Mesenteric fat pad (tissue), 1 donor: ENCODE results near the gene NAA38. TPM values are rescaled to one million over a fixed set of nuclear protein-coding genes. Genes with fewer than 3 reads are reported as not detected.

Experiments
- DNase-seq: peaks from one replicate; pipeline ENCODE4 v3.0.0-alpha.2; 2020; ENCODE audit warnings: low spot score
- total RNA-seq: library from RNA; stranded (reverse); fragmentation: NEBNext Ultra II Directional; extraction: Animal tissue kit (Norgen Biotek cat#: 25700); gene quantifications from one replicate; pipeline ENCODE4 v1.2.1, GENCODE V29; 2021
- donor health status: DM: yes; HTN: yes; CAD: no.

NAA38 gene
- total RNA-seq, 1 donor from 2014 or later: 68.3 TPM

DNA sequence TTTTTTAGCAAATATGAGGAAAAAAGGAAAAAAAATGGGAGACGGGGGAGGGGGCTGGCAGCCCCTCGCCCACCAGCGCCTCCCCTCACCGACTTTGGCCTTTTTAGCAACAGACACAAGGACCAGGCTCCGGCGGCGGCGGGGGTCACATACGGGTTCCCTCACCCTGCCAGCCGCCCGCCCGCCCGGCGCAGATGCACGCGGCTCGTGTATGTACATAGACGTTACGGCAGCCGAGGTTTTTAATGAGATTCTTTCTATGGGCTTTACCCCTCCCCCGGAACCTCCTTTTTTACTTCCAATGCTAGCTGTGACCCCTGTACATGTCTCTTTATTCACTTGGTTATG, 3.7 kb downstream of the NAA38 start:
- no peak for DNase-seq

DNA sequence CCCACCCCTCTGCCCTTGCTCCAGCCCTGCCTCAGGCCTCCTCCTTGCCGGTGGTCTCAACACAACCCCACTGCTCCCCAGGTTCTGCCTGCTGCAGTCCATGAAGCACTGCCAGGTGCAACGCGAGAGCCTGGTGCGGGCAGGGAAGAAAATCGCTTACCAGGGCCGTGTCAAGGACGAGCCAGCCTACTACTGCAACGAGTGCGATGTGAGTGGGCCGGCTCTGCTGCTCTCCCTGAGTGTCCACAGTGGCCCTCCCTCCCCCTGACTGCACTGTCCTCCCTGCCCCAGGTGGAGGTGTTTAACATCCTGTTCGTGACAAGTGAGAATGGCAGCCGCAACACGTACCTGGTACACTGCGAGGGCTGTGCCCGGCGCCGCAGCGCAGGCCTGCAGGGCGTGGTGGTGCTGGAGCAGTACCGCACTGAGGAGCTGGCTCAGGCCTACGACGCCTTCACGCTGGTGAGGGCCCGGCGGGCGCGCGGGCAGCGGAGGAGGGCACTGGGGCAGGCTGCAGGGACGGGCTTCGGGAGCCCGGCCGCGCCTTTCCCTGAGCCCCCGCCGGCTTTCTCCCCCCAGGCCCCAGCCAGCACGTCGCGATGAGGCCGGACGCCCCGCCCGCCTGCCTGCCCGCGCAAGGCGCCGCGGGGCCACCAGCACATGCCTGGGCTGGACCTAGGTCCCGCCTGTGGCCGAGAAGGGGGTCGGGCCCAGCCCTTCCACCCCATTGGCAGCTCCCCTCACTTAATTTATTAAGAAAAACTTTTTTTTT, 4.3 kb downstream of the NAA38 start:
- no peak for DNase-seq

DNA sequence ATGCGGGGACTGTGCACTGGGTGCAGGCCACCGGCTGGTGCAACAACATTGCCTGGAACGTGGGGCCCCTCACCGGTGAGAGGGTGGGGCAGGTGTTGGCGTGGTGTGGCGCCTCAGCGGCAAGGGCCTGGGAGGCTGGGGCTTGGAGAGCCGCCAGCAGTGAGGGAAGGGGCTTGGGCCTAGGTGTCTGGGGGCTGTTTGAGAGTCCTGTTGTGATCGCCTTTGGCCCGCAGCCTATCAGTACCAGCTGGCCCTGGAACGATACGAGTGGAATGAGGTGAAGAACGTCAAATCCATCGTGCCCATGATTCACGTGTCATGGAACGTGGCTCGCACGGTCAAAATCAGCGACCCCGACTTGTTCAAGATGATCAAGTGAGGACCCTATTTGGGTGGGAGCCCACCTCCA, 5.1 kb downstream of the NAA38 start:
- DNase-seq: no peak

DNA sequence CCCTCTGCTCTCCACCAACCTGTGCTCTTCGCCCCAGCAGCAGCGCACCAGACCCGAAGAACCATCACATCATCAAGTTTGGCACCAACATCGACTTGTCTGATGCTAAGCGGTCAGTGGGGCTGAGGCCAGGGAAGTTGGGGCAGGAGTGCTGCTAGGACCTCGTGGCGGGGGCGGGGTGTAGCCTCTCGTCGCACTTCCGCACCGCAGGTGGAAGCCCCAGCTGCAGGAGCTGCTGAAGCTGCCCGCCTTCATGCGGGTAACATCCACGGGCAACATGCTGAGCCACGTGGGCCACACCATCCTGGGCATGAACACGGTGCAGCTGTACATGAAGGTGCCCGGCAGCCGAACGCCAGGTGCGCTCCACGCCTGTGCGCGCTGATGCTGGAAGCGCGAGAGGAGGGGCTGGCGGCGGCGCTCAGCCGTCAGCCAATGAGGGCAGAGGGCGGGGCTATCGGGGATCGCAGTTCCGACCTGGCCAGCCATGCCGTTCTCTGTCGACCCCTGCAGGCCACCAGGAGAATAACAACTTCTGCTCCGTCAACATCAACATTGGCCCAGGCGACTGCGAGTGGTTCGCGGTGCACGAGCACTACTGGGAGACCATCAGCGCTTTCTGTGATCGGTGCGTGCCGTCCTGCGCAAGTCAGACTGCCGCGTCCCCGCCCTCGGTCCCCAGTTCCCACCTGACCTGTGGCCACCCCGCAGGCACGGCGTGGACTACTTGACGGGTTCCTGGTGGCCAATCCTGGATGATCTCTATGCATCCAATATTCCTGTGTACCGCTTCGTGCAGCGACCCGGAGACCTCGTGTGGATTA, 5.7 kb downstream of the NAA38 start:
- DNase-seq: peak; percentile 97

DNA sequence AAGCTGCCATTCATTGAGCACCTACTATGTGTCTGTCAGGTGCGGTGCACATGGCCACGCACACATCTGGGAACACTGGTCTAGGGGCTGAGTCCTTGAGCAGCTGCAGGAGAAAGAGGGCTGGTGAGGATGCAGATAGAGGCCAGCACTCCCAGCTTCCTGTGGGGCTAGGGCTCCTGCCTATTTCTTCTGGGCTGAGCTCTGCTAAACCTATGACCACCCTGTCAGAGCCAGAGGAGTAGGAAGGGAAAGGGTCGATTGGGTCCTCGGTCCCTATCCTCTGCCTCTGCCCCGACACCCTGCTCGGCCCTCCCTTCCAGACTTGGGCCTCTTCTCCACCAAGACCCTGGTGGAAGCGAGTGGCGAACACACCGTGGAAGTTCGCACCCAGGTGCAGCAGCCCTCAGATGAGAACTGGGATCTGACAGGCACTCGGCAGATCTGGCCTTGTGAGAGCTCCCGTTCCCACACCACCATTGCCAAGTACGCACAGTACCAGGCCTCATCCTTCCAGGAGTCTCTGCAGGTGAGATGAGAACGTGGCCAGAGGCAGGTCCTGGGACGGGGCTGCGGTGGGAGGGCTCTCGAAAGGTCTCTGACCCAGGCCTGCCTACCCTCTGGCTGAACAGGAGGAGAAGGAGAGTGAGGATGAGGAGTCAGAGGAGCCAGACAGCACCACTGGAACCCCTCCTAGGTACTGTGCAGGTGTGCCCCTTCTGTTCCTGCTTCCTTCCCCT, 6.5 kb downstream of the NAA38 start:
- DNase-seq: no peak

DNA sequence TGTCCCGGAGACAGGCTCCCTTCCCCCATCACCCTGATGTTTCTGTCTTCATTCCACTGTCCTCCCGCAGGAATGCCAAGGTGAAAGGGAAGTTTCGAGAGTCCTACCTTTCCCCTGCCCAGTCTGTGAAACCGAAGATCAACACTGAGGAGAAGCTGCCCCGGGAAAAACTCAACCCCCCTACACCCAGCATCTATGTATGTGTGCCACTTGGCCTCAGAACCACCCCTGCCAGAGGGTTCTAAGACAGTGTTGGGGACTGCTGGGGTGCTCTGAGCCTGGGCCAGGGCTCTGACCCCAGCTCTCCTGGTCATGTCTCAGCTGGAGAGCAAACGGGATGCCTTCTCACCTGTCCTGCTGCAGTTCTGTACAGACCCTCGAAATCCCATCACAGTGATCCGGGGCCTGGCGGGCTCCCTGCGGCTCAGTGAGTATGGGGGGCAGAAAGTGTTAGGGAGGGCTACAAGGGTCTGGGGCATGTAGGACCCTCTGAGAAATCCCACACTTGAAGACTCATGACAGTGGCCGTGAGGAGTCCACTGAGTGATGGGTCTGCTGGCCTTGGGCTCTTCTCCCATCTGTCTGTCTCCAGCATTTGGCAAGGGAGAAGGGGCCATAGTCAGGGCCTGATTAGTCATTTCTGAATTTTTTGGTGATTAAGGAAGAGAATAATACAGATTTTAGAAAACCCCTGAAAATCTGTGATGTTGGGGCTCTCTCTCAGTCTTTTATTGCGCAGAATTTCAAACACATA, 7.4 kb downstream of the NAA38 start:
- no peak for DNase-seq

DNA sequence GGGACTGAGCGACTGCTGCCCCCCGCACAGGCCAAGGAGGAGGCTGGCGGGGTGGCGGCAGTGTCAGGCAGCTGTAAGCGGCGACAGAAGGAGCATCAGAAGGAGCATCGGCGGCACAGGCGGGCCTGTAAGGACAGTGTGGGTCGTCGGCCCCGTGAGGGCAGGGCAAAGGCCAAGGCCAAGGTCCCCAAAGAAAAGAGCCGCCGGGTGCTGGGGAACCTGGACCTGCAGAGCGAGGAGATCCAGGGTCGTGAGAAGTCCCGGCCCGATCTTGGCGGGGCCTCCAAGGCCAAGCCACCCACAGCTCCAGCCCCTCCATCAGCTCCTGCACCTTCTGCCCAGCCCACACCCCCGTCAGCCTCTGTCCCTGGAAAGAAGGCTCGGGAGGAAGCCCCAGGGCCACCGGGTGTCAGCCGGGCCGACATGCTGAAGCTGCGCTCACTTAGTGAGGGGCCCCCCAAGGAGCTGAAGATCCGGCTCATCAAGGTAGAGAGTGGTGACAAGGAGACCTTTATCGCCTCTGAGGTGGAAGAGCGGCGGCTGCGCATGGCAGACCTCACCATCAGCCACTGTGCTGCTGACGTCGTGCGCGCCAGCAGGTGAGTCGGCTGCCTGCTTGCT, 8.1 kb downstream of the NAA38 start:
- no peak for DNase-seq

DNA sequence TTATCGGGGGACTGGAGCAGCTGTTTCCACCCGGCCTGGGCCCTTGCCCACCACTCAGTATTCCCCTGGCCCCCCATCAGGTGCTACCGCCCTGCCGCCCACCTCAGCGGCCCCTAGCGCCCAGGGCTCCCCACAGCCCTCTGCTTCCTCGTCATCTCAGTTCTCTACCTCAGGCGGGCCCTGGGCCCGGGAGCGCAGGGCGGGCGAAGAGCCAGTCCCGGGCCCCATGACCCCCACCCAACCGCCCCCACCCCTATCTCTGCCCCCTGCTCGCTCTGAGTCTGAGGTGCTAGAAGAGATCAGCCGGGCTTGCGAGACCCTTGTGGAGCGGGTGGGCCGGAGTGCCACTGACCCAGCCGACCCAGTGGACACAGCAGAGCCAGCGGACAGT, 8.6 kb downstream of the NAA38 start:
- DNase-seq: no peak

DNA sequence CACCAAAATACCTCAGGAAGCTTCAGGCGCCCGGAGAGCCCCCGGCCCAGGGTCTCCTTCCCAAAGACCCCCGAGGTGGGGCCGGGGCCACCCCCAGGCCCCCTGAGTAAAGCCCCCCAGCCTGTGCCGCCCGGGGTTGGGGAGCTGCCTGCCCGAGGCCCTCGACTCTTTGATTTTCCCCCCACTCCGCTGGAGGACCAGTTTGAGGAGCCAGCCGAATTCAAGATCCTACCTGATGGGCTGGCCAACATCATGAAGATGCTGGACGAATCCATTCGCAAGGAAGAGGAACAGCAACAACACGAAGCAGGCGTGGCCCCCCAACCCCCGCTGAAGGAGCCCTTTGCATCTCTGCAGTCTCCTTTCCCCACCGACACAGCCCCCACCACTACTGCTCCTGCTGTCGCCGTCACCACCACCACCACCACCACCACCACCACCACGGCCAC, 9.2 kb downstream of the NAA38 start:
- DNase-seq: no peak

DNA sequence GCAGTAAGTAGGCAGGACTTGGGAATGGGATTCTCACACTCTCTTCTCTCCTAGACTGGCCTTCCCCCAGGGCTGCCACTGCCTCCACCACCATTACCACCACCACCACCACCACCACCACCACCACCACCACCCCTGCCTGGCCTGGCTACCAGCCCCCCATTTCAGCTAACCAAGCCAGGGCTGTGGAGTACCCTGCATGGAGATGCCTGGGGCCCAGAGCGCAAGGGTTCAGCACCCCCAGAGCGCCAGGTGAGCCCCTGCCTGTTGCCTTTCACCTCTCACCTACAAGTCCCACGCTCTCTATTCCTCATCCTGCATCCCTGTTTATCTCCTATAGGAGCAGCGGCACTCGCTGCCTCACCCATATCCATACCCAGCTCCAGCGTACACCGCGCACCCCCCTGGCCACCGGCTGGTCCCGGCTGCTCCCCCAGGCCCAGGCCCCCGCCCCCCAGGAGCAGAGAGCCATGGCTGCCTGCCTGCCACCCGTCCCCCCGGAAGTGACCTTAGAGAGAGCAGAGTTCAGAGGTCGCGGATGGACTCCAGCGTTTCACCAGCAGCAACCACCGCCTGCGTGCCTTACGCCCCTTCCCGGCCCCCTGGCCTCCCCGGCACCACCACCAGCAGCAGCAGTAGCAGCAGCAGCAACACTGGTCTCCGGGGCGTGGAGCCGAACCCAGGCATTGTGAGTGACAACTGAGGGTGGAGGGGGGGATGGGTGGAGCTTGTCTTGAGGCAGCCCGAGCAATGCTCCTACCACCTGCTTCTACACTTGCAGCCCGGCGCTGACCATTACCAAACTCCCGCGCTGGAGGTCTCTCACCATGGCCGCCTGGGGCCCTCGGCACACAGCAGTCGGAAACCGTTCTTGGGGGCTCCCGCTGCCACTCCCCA, 10.3 kb downstream of the NAA38 start:
- no peak for DNase-seq

DNA sequence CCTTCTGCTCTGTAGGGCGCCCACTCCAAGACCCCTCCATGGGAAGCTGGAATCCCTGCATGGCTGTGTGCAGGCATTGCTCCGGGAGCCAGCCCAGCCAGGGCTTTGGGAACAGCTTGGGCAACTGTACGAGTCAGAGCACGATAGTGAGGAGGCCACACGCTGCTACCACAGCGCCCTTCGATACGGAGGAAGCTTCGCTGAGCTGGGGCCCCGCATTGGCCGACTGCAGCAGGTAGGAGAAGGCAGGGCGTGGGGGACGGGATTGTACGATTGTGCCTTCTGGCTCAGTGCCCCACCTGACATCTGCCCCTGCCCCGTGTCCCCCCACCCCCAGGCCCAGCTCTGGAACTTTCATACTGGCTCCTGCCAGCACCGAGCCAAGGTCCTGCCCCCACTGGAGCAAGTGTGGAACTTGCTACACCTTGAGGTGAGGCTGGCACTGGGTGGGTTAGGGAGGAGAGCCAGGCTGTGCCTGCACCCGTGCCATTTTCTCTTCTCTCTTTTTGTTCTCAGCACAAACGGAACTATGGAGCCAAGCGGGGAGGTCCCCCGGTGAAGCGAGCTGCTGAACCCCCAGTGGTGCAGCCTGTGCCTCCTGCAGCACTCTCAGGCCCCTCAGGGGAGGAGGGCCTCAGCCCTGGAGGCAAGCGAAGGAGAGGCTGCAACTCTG, 11.2 kb downstream of the NAA38 start:
- no peak for DNase-seq

DNA sequence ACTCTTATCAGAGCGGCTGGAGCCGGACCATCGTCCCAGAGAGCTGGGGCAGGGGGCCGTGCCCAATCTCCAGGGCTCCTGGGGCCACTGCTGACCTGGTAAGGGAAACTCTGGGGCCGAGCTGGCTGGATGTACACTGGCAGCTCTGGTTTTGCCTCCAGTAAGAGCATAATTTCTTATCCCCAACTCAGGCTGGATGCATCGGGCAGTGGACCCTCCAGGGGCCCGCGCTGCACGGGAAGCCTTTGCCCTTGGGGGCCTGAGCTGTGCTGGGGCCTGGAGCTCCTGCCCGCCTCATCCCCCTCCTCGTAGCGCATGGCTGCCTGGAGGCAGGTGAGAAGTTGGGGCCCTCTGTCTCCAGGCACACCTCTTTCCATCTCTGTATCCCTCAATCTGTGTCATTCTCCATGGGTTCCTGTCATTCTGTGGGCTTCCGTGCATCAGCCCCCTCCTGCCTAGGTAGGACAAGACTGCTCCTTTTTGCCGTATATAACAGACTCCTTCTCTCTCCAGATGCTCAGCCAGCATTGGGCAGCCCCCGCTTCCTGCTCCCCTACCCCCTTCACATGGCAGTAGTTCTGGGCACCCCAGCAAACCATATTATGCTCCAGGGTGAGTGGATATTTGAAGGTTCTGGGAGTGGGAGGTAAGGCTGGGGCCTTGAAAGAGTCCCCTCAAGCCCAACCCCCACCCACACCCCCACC, 11.8 kb downstream of the NAA38 start:
- DNase-seq: no peak

DNA sequence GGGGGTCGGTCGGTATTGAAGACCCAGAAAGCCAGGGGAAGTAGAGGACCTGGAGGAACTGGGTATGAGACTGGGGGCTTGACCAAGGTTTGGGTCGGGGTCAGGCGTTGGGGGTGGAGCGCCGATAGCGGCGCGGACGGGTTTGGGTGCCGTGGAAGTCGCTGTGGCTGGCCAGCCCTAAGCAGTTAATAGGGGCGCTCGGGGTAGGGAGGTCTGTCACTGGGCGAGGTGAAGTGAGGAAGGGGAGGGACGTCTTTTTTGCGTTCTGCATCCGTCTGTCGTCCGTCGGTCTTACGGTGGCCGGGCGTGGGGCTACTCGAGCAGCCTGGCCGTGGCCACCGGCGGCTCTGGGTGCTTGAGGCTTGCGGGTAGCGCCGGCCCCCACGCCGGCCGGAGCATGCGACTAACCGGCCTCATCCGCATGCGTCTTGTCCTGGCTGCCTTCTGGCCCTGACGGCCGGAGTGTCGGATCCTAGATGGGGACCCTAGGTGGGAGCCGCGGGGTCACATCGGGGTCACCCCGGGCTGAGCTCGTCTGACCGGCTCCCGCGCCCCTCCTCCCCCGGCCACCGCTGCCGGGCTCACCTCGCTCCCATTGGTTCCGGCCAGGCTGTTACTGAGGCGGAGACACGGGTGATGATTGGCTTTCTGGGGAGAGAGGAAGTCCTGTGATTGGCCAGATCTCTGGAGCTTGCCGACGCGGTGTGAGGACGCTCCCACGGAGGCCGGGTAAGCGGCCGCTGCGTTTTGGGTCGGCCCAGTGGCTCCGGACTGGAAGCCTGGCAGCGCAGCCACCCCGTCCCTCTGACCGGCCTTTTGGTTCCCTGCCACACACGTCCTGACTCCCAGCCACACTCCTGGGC, 12.8 kb downstream of the NAA38 start:
- peak; percentile 97 for DNase-seq

DNA sequence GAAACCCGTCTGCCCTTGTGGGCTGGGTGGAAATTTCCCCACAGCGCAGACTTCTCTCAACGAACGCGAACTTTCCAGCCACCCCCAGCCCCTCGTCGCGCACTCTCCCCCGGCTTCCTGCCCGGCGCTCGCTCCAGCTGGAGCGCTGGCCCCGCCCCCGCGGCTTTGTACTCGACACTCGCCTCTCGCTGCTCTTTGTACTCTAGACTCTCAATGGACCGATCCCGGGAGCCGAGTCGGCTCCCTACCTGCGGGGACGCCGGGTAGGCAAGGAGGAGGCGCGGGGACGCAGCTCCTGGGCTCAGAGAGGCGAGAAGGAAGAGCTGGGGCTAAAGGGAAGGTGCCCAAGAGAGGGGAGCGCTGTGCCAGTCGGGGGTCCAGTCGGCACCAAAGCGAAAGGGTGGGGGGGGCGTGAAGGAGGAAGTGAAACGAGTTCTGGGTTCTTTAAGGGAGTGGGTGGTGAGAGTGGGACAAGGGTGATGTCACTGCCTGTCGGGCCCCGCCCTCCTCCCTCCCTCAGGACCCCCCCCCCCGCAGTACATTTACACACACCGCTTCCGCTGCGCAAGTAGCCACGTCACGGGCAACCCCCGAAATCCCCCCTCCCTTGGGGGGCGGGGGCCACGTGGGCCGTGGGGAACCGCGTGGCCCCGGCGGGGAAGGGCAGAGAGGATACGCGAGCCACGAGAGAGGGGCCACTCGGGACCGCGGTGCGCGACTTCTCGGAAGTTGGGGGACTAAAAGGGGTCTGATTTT, 13.6 kb downstream of the NAA38 start:
- DNase-seq: peak; percentile 96

DNA sequence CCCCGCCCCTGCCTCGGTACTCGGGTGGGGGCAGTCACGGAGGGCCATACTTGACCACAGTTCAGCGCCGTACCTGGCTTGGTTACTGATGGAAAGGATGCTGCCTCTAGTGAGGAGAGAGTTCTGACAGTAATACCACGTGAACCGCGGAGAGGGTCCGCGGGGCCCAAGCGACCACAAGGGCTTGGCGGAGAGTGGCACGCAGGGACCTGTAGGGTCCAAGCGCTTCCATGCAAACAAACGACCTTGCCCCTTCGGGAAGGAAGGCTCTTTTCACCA, 14.2 kb downstream of the NAA38 start:
- DNase-seq: no peak

DNA sequence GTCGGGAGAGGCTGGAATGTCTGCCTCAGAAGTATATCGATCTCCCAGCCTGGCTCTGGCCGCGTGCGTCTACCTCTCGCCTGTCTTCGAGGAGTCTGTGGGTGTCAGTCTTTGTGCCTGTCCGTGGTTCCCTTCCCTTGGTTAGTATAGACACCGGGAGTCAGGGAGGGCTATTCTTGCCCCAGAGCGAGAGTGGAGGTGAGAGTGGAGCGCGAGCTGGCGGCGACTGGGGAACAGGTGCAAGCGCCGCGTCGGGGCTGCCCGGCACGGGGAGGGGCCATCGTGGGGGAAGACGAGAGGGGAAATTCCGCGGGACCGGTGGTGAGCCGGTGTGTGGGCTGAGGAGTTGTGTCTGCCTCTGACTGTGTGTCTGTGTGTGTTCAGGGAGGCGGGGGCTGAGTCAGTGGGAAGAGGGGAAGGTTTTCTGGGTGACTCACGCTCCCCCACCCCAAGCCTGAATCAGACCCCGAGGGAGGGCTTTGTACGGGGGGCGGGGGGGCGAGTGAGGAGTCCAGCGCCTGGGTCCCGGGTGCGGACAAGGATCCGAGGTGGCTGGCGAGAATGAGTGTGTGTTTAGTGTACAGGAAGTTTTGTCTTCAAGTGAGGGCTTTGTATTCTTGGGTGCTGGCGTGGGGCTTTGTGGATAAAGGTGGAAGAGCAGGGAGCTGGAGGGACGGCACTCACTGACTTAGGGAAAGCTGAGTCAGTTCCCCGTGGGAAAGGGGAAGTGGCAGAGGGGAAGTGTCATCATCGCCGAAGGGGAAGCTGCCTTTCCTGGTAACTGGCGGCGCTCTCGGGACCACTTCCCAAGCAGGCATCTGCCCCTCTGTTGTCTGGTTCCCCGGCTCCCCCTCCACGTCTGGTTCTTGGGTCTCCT, 14.7 kb downstream of the NAA38 start:
- peak; percentile 94 for DNase-seq
